Fibroblast of mammary gland (primary cell): ENCODE measurements around the gene HPF1.

Experiments
- DNase-seq: peaks from one replicate; pipeline ENCODE4 v3.0.0-alpha.2; 2010; ENCODE audit warnings: low read depth
- H3K4me3 ChIP-seq: 2 replicates; pipeline ENCODE4 v1.5.1; 2011; ENCODE audit warnings: low read depth, mild to moderate bottlenecking, low read length, moderate library complexity; ENCODE audit not compliant: control insufficient read depth
- TF ChIP-seq, protein P1 (sequence below): conservative IDR thresholded peaks from 2 replicates; pipeline ENCODE4 v1.5.1; 2011; ENCODE audit warnings: low read depth, low read length, inconsistent platforms; ENCODE audit not compliant: control insufficient read depth, insufficient read depth

The HPF1 gene

DNA sequence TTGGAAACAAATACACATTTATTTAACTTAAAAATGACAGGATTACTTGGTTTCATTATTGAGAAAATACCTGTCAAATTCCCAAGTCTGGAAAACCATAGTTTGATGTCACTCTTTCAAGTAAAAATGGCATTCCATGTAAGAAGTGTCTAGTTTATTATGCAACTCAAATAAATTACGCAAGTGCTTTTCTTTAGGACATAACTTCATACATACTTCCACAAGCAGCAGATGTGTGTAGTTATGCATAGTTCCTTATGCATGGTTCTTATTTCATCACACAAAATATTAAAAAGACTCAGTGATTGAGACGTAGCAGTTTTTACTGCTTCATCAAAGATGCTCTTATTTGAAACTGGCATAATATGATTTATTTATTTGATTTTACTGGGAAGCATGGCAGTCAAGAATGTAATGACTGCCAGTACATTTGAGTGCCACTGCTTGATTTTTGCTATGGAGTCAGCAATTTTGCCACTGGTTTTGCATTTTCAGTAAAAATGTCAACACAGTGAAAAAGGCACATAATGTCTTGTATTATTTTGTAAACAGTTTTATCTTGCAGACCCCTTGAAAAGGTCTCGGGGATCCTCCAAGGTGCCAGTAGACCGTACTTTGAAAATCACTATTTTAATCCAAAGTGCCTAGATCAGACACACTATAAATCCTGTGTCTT is 75.2 kb downstream of the HPF1 start:
- TF ChIP-seq, protein P1, sequence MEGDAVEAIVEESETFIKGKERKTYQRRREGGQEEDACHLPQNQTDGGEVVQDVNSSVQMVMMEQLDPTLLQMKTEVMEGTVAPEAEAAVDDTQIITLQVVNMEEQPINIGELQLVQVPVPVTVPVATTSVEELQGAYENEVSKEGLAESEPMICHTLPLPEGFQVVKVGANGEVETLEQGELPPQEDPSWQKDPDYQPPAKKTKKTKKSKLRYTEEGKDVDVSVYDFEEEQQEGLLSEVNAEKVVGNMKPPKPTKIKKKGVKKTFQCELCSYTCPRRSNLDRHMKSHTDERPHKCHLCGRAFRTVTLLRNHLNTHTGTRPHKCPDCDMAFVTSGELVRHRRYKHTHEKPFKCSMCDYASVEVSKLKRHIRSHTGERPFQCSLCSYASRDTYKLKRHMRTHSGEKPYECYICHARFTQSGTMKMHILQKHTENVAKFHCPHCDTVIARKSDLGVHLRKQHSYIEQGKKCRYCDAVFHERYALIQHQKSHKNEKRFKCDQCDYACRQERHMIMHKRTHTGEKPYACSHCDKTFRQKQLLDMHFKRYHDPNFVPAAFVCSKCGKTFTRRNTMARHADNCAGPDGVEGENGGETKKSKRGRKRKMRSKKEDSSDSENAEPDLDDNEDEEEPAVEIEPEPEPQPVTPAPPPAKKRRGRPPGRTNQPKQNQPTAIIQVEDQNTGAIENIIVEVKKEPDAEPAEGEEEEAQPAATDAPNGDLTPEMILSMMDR, result no peak
- H3K4me3 ChIP-seq, result no peak overlapping the region
- peak; percentile 38 for DNase-seq
